Natural killer cell treated with Interleukin-12 subunit alpha and Interleukin-12 subunit beta and Interleukin-15 and Interleukin-18, amount 100 ng/mL, for 72 hours (primary cell): Measurements from ENCODE around the gene DCLK2. TPM values are rescaled to one million over a fixed set of nuclear protein-coding genes. Genes with fewer than 3 reads are reported as not detected.

Source experiments
- ATAC-seq, 2 donors: fragments of 150-1000 bp; cut with Tn5 transposase in 1 of 2; sonication (Bioruptor Pico), chemical (Tn5 transposase) in 1 of 2; 2 replicates each; pipeline ENCODE4 v1.10.0; 2021
- DNase-seq: peaks from one replicate; pipeline ENCODE4 v3.0.0; 2022; ENCODE audit warnings: low spot score
- H3K27ac Mint-ChIP-seq, 2 donors: 1 replicate in 1 of 2; 2 replicates in 1 of 2; pipeline ENCODE4 v1.8.0; 2022; ENCODE audit warnings: mixed read lengths in 2 of 2, mild to moderate bottlenecking in 1 of 2, moderate library complexity in 1 of 2
- H3K27me3 Mint-ChIP-seq, 2 donors: 1 replicate in 1 of 2; 2 replicates in 1 of 2; pipeline ENCODE4 v1.8.0; 2022; ENCODE audit warnings: mixed read lengths in 2 of 2
- H3K36me3 Mint-ChIP-seq: one replicate; pipeline ENCODE4 v1.8.0; 2022; ENCODE audit warnings: mixed read lengths
- H3K4me1 Mint-ChIP-seq, 2 donors: 1 replicate in 1 of 2; 2 replicates in 1 of 2; pipeline ENCODE4 v1.8.0; 2022; ENCODE audit warnings: low read depth in 2 of 2, mixed read lengths in 2 of 2, mild to moderate bottlenecking in 1 of 2
- H3K4me3 Mint-ChIP-seq: one replicate; pipeline ENCODE4 v1.8.0; 2022; ENCODE audit warnings: mixed read lengths
- H3K9me3 Mint-ChIP-seq: 2 replicates; pipeline ENCODE4 v1.8.0; 2022; ENCODE audit warnings: mixed read lengths
- total RNA-seq, 2 donors: library from RNA; stranded (reverse); gene quantifications; one replicate each; pipeline ENCODE4 v1.2.3, GENCODE V29; 2022

DCLK2 gene
- total RNA-seq, 2 donors from 2014 or later, result 0.08 TPM; not detected in 1

GRCh38 chr4:150217808-150218207 lies 139.6 kb downstream of the DCLK2 start:
- no peak for DNase-seq
- ATAC-seq, result no peak
- Mint-ChIP-seq H3K4me3 (no peak overlapping the region), H3K27ac (no peak overlapping the region), H3K9me3 (no peaks in the 10 kb centered on the region), H3K4me1 (no peaks in the 10 kb centered on the region), H3K36me3 (no peaks in the 10 kb centered on the region), H3K27me3 (no peaks in the 10 kb centered on the region)

GRCh38 chr4:150218447-150218846 lies 140.2 kb downstream of the DCLK2 start:
- Mint-ChIP-seq H3K4me1 (no peaks in the 10 kb centered on the region), H3K9me3 (no peaks in the 10 kb centered on the region), H3K36me3 (no peaks in the 10 kb centered on the region), H3K27me3 (no peaks in the 10 kb centered on the region), H3K27ac (no peak overlapping the region), H3K4me3 (no peak overlapping the region)
- ATAC-seq (peak; percentile 46 to 48), DNase-seq (no peak)

- H3K27ac Mint-ChIP-seq, result no peak overlapping the region
- no peak for ATAC-seq
- no peaks in the 10 kb centered on the region for H3K27me3 Mint-ChIP-seq
- no peak overlapping the region for H3K4me3 Mint-ChIP-seq
- no peaks in the 10 kb centered on the region for H3K4me1 Mint-ChIP-seq
- H3K36me3 Mint-ChIP-seq, result no peaks in the 10 kb centered on the region
- H3K9me3 Mint-ChIP-seq, result no peaks in the 10 kb centered on the region
- no peak for DNase-seq
Measured at GRCh38 chr4:150219841-150220240, 141.6 kb downstream of the DCLK2 start.

GRCh38 chr4:150224896-150225591 lies 146.8 kb downstream of the DCLK2 start:
- H3K9me3 Mint-ChIP-seq, result no peaks in the 10 kb centered on the region
- no peak overlapping the region for H3K4me3 Mint-ChIP-seq
- ATAC-seq (no peak), DNase-seq (no peak)
- H3K36me3 Mint-ChIP-seq, result no peaks in the 10 kb centered on the region
- H3K27me3 Mint-ChIP-seq, result peaks cover 11 to 14% of the 10 kb centered on the region in 2 donors
- H3K27ac Mint-ChIP-seq, result no peak overlapping the region
- no peaks in the 10 kb centered on the region for H3K4me1 Mint-ChIP-seq

GRCh38 chr4:150229520-150229919 lies 151.3 kb downstream of the DCLK2 start:
- peaks cover 25 to 32% of the 10 kb centered on the region in 2 donors for H3K27me3 Mint-ChIP-seq
- ATAC-seq (no peak), DNase-seq (no peak)
- H3K36me3 Mint-ChIP-seq, result no peaks in the 10 kb centered on the region
- H3K27ac Mint-ChIP-seq, result no peak overlapping the region
- H3K9me3 Mint-ChIP-seq, result no peaks in the 10 kb centered on the region
- H3K4me3 Mint-ChIP-seq, result no peak overlapping the region
- no peaks in the 10 kb centered on the region for H3K4me1 Mint-ChIP-seq

- Mint-ChIP-seq H3K27ac (no peak overlapping the region), H3K4me3 (no peak overlapping the region)
- no peak for DNase-seq
Measured at GRCh38 chr4:150230561-150230960, 152.3 kb downstream of the DCLK2 start.

GRCh38 chr4:150231107-150231770 lies 153.0 kb downstream of the DCLK2 start:
- Mint-ChIP-seq H3K27ac (no peak overlapping the region), H3K4me1 (no peaks in the 10 kb centered on the region), H3K27me3 (peaks cover 26 to 33% of the 10 kb centered on the region in 2 donors), H3K36me3 (no peaks in the 10 kb centered on the region), H3K9me3 (no peaks in the 10 kb centered on the region), H3K4me3 (no peak overlapping the region)
- DNase-seq (no peak), ATAC-seq (no peak)

More at GRCh38 chr4:150230561-150230960, 152.3 kb downstream of the DCLK2 start:
- H3K4me1 Mint-ChIP-seq, result no peaks in the 10 kb centered on the region
- no peak for ATAC-seq
- peaks cover 26 to 32% of the 10 kb centered on the region in 2 donors for H3K27me3 Mint-ChIP-seq
- no peaks in the 10 kb centered on the region for H3K9me3 Mint-ChIP-seq
- H3K36me3 Mint-ChIP-seq, result no peaks in the 10 kb centered on the region

GRCh38 chr4:150232029-150232428 lies 153.8 kb downstream of the DCLK2 start:
- Mint-ChIP-seq H3K9me3 (no peaks in the 10 kb centered on the region), H3K4me3 (no peak overlapping the region), H3K27me3 (peaks cover 26 to 33% of the 10 kb centered on the region in 2 donors), H3K4me1 (no peaks in the 10 kb centered on the region), H3K36me3 (no peaks in the 10 kb centered on the region), H3K27ac (no peak overlapping the region)
- no peak for ATAC-seq
- no peak for DNase-seq

- Mint-ChIP-seq H3K27me3 (peaks cover 20 to 27% of the 10 kb centered on the region in 2 donors), H3K36me3 (no peaks in the 10 kb centered on the region), H3K27ac (no peak overlapping the region), H3K4me3 (no peak overlapping the region), H3K4me1 (no peaks in the 10 kb centered on the region), H3K9me3 (no peaks in the 10 kb centered on the region)
- DNase-seq, result no peak
- ATAC-seq, result no peak
Measured at GRCh38 chr4:150234246-150234645, 156.0 kb downstream of the DCLK2 start.

GRCh38 chr4:150235317-150235716 lies 157.1 kb downstream of the DCLK2 start:
- no peak for ATAC-seq
- Mint-ChIP-seq H3K4me1 (no peaks in the 10 kb centered on the region), H3K36me3 (no peaks in the 10 kb centered on the region), H3K27ac (no peak overlapping the region), H3K4me3 (no peak overlapping the region), H3K27me3 (peaks cover 17 to 27% of the 10 kb centered on the region in 2 donors), H3K9me3 (no peaks in the 10 kb centered on the region)
- no peak for DNase-seq

- no peaks in the 10 kb centered on the region for H3K36me3 Mint-ChIP-seq
- DNase-seq, result no peak
- no peak for ATAC-seq
- H3K4me3 Mint-ChIP-seq, result no peak overlapping the region
- no peaks in the 10 kb centered on the region for H3K9me3 Mint-ChIP-seq
- no peaks in the 10 kb centered on the region for H3K4me1 Mint-ChIP-seq
- H3K27ac Mint-ChIP-seq, result no peak overlapping the region
- peaks cover 16 to 27% of the 10 kb centered on the region in 2 donors for H3K27me3 Mint-ChIP-seq
Measured at GRCh38 chr4:150235808-150236271, 157.6 kb downstream of the DCLK2 start.

- Mint-ChIP-seq H3K4me1 (no peaks in the 10 kb centered on the region), H3K9me3 (no peaks in the 10 kb centered on the region), H3K27me3 (peaks cover 16 to 27% of the 10 kb centered on the region in 2 donors), H3K27ac (no peak overlapping the region), H3K4me3 (no peak overlapping the region), H3K36me3 (no peaks in the 10 kb centered on the region)
- DNase-seq, result no peak
- no peak for ATAC-seq
Measured at GRCh38 chr4:150236626-150237025, 158.4 kb downstream of the DCLK2 start.

- H3K27me3 Mint-ChIP-seq, result peaks cover 13 to 24% of the 10 kb centered on the region in 2 donors
- no peaks in the 10 kb centered on the region for H3K4me1 Mint-ChIP-seq
- no peaks in the 10 kb centered on the region for H3K36me3 Mint-ChIP-seq
- no peak for DNase-seq
- ATAC-seq, result no peak
- no peak overlapping the region for H3K4me3 Mint-ChIP-seq
- H3K27ac Mint-ChIP-seq, result no peak overlapping the region
- H3K9me3 Mint-ChIP-seq, result no peaks in the 10 kb centered on the region
Measured at GRCh38 chr4:150237110-150237872, 159.0 kb downstream of the DCLK2 start.

GRCh38 chr4:150238591-150238990 lies 160.3 kb downstream of the DCLK2 start:
- Mint-ChIP-seq H3K9me3 (no peaks in the 10 kb centered on the region), H3K4me3 (no peak overlapping the region), H3K4me1 (no peaks in the 10 kb centered on the region), H3K36me3 (no peaks in the 10 kb centered on the region), H3K27ac (no peak overlapping the region), H3K27me3 (peaks cover 10 to 15% of the 10 kb centered on the region in 2 donors)
- DNase-seq (no peak), ATAC-seq (no peak)
